Measurements from ENCODE around the gene UBALD2.

UBALD2 gene

DNA sequence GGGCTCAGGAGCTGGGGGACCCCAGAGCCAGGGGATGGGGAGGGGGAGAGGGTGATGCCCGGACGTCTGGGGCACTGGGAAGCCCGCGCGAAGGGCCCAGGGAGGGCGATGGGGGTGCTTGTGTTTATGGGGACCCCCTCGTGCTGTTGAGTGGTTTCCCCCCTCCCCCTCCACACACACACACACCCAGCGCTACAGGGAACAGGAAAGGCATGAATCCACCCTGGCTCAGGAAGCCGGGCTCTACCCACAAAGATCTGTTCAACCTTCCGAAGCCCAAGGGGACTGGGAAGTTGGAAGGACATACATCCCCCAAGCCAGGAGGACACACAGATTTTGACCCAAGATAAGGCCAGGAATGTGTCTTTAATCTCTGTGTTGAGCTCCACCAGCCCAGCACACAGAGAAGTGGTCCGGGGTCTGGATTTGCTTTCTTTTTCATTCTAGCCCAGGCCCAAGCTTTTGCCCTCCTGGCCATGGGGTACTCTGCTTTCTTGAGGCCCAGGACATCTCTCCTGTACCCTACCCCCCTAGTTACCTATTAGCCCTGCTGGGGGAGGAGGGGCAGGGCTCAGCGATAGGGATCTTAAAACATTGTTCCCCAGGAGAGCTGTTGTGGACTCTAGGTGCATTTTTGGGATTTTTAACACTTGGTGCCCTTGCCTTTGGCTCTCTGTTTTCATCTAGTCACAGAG lies 1.2 kb downstream of the UBALD2 start:
- peak in 1 of 5 donors; percentile 52 for DNase-seq

DNA sequence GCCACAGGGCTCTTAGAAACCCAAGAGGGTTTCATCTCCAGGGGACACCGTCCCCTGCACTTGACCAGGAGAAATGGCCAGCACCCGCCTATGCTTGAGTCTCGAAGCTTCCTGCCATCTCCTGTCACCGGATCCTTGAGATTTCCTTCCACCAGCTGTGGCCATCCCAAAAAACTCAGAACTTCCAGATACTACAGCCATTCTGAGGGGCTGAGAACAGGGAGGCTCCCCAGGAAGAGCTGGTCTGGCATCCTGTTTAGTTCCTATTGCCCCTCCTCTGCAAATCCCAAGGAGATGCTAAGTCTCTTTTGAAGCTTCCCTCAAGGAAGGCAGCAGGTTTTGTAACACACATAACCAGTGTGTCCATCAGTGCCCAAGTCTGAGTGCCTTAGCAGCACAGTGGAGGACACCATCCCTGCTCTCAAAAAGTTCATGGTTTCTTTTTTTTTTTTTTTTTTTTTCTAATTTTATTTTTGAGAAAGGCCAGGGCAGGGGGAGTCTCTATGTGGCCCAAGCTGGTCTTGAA lies 2.0 kb downstream of the UBALD2 start:
- peak in 1 of 5 donors; percentile 36 for DNase-seq

GRCh38 chr17:76267581-76268001 lies 2.4 kb downstream of the UBALD2 start:
- DNase-seq = peak in 1 of 5 donors; percentile 32

DNA sequence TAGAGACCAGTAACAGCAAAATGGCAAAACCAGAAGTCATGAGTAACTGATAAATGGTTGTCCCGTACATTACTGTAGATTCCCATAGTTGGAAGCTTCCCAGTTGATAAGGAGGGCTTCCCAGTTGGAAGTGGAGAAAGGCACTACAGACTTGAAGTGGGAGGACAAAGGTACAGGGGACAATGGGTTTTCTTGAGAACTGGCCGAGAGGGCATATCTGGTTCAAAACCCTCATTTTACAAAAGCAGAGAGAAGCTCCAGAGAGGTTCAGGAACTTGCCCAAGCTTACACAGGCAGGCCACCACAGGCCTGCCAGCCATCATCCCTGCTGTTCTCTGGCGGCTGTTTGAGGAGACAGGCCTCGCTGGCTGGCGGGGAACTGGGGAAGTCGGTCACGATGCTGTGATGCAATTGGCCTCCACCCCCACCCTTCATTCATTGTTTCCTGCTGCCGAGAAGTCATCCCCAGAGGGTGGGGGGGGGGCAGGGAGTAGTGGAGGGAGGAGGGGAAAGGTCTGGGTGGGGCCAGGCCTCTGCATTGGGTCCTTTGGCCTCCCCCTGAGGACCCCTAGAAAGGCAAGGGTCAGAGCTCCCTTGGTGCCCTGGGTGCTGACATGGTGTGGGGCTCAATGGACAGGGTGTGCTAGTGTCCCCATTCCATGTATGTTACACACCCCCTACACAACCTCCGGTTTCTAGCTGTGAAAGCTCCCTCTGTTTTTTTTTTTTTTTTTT lies 3.0 kb downstream of the UBALD2 start:
- DNase-seq = peak; percentile 35 to 87 (median 59)

DNA sequence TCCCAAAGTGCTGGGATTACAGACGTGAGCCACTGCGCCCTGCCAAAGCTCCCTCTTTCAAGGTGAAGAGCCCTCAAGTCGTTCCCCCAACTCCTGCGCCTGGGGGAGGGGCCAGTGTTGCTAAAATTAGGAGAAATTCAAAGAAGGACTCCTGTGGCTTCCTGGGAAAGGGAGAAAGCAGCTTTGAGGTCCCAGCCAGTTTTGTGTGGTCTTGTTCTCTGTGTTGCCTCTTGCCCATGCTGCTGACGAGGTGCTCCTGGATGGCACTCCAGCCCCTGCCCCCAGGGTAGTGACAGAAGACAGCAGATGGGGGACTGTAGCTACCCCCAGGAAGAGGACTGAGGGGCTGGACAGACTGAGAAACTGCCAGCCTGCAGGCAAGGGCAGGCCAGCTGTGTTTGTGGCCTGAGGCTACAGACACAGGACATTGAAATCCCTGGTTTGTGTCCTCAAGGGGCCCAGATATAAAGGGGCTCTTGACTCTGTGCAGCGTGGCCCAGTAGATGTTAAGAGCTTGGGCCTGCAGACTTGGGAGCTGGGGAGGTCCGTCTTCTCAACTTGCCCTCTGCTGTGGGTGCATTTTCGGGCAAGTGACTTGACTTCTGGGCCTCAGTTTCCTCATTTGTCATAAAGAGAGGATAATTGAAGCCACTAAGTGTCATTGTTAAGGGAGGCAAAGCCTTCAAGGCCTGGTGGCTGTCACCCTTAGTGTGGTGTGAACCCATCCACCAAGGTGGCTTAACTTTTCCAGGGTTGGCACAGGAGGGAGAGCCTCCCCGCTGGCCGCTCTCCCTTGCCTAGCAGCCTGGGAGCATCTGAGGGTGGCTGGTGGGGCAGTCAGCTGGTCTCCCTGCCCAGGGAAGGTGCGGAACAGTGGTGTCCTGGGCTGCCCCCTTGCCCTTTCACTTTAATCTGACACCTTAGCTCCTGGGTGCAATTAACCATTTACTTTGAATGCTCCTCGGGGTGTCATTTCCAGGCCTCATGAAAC lies 4.1 kb downstream of the UBALD2 start:
- DNase-seq = peak in 2 of 5 donors; percentile 2 to 38

GRCh38 chr17:76270127-76270592 lies 5.0 kb downstream of the UBALD2 start:
- peak in 1 of 5 donors; percentile 14 for DNase-seq

- DNase-seq = peak in 2 of 5 donors; percentile 12 to 45
Measured at GRCh38 chr17:76270770-76271668, 5.9 kb downstream of the UBALD2 start.

DNA sequence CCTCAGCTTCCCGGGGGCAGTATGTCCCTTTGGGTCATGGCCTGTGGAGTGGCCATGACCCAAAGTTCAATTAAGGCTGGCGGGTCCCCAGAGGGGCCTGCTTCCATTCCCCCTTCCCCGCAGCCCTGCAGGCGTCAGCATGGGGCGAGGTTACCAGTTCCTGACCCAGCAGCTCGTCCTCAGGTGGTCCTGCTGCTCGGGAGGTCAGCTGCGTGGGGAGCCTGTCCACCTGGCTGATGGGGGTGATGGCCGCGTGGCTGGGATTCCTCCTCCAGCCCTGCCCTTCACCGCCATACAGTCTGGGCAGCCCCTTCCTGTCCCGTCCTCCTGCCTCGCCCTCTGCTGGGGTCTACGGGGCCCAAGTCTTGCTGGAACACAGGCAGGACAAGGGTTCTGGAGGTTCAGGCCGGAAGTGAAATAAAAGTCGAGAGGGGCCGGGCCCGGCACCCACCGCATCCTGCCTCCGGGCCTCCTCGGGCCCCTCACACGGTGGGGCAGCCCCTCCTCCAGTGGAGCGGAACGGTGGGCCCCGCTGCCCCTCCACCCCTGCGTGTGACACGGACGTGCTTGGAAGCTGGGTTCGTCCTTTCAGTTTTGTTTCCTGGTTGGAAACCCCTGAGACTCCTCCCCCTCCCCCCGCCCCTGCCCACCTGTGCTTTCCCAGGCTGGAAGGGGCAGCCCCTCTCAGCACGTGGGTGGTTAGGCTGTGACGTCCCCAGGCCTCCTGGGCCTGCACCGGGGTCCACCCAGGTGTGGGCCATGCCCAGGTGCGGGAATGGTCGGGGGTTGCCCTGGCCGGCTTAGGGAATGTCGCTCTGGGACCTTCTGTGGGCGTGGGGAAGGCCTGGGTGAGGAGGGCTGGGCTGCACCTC lies 6.8 kb downstream of the UBALD2 start:
- peak in 4 of 5 donors; percentile 47 to 78 (median 52) for DNase-seq

GRCh38 chr17:76272541-76273444 lies 7.6 kb downstream of the UBALD2 start:
- peak in 2 of 5 donors; percentile 12 to 58 for DNase-seq

- DNase-seq = peak in 1 of 5 donors; percentile 9
Measured at GRCh38 chr17:76273445-76274111, 8.4 kb downstream of the UBALD2 start.

- peak in 2 of 5 donors; percentile 9 to 46 for DNase-seq
Measured at GRCh38 chr17:76274112-76274956, 9.2 kb downstream of the UBALD2 start.

DNA sequence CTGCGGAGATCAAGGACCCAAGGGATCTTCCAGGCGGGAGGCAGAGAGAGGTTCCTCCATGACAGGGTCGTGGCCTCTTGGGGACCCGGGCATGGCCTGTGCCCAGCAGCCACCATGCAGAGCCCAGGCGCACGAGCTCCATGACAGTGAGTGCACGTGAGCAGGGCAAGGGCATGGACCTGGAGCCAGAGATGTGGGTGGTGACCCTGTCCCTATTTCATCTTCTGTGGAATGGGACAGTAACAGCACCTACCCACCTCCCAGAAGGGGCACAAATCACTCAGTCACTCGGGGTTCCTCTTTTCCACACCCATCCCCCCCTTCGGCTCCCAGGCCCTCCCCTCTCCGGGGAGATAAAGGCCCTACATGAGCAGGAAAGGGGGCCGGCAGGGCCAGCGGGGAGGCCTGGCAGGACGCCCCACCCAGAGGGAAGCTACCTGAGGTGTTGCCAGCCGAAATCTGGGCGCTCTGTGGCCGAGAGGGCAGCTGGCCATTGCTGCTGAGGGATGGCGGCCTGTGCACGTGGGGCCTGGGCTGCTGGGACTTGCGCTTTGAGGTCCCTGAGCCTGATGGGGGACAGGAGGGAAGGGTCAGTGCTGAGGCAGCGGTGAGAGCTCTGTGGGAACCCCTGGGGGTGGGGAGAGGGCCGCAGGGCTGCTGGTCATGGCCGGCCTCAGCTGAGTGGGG lies 10.4 kb downstream of the UBALD2 start:
- peak in 1 of 5 donors; percentile 15 for DNase-seq

- peak in 1 of 5 donors; percentile 20 for DNase-seq
Measured at GRCh38 chr17:76276069-76276431, 10.9 kb downstream of the UBALD2 start.

- no peak for DNase-seq
Measured at GRCh38 chr17:76276461-76277299, 11.5 kb downstream of the UBALD2 start.

DNA sequence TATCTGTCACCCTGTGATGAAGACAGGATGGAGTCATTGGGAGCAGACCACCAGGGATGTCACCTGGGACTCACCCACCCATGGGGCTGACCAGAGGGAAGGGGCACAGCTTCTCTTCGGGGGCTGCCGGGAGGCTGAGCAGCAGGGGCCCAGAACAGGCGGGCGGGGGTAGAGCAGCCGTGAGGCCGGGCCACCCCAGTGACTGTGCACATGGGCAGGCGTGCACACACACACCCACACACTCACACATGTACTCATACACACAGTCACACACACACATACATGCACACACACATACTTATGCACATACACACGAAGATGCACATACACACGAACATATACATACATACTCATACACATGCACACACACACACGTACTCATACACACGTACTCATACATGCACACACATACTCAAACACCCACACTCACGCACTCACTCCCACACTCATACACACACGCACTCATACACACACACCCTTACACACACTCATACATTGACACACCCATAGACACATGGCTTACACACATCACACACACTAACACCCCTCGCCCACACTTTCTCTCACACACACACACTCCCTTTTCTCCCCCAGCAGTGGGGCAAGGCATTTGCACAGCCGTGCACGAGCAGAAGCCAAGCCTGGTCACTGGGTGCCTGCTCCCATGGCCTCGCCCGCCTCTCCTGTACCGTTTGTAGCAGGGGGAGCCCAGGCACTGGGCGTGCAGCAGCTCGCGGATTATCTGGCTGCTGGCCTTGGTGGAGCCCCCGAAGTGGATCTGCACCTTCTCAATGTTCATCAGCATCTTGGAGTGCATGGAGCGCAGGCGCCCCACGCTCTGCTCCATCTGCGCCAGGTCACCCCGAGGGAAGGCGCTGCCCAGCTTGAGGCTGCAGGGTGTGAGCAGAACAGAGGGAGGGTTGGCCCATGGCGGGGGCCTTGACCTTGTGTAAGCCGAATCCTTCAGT lies 12.4 kb downstream of the UBALD2 start:
- DNase-seq = peak in 1 of 5 donors; percentile 18
